SK-MEL-5 (cell line): ENCODE measurements around the gene SPIRE2. TPM values are rescaled to one million over a fixed set of nuclear protein-coding genes. Genes with fewer than 3 reads are reported as not detected.

Source experiments
- DNase-seq: peaks from one replicate; pipeline ENCODE4 v3.0.0-alpha.2; 2016; ENCODE audit warnings: low read depth, low spot score
- in situ Hi-C: cut with HindIII; loops from 2 replicates; pipeline ENCODE4 v1.10.0; 2016; ENCODE audit warnings: low sequenced_read_pairs, high pct_unique_total_duplicates, low pct_unique_long_range_greater_than_20kb
- total RNA-seq: library from RNA; depleted of rRNA; stranded (reverse); fragments of >200 nt; shearing (Covaris generic); gene quantifications from 2 replicates; pipeline ENCODE4 v1.2.3, GENCODE V29; 2014

Gene SPIRE2
- total RNA-seq, 1 experiment from 2014 or later = 20.2 TPM

GRCh38 chr16:89880477-89881367 is 52.4 kb downstream of the SPIRE2 start:
- DNase-seq = no peak
- in situ Hi-C loops = no loop called here

- no peak for DNase-seq
- in situ Hi-C loops = no loop called here
These were observed 53.1 kb downstream of the SPIRE2 start for GRCh38 chr16:89881368-89881730.

- no peak for DNase-seq
- in situ Hi-C loops = no loop called here
These were observed 55.2 kb downstream of the SPIRE2 start for GRCh38 chr16:89883346-89884040.

- no peak for DNase-seq
- in situ Hi-C loops = no loop called here
These were observed 55.8 kb downstream of the SPIRE2 start for GRCh38 chr16:89884041-89884421.

GRCh38 chr16:89887243-89887642 is 59.0 kb downstream of the SPIRE2 start:
- in situ Hi-C loops = no loop called here
- no peak for DNase-seq

GRCh38 chr16:89890200-89890599 is 61.9 kb downstream of the SPIRE2 start:
- in situ Hi-C loops = no loop called here
- no peak for DNase-seq

GRCh38 chr16:89890886-89891657 is 62.8 kb downstream of the SPIRE2 start:
- peak; percentile 92 for DNase-seq
- in situ Hi-C loops = no loop called here

- in situ Hi-C loops = no loop called here
- no peak for DNase-seq
These were observed 63.9 kb downstream of the SPIRE2 start for GRCh38 chr16:89892055-89892630.

GRCh38 chr16:89892635-89893034 is 64.4 kb downstream of the SPIRE2 start:
- in situ Hi-C loops = no loop called here
- no peak for DNase-seq

GRCh38 chr16:89893642-89894548 is 65.6 kb downstream of the SPIRE2 start:
- no peak for DNase-seq
- in situ Hi-C loops = no loop called here

- DNase-seq = no peak
- in situ Hi-C loops = no loop called here
These were observed 67.4 kb downstream of the SPIRE2 start for GRCh38 chr16:89895482-89896250.

GRCh38 chr16:89897204-89897603 is 68.9 kb downstream of the SPIRE2 start:
- DNase-seq = no peak
- in situ Hi-C loops = no loop called here

- in situ Hi-C loops = no loop called here
- no peak for DNase-seq
These were observed 70.1 kb downstream of the SPIRE2 start for GRCh38 chr16:89898201-89898967.

GRCh38 chr16:89899879-89900481 is 71.7 kb downstream of the SPIRE2 start:
- in situ Hi-C loops = no loop called here
- no peak for DNase-seq

GRCh38 chr16:89900885-89901284 is 72.6 kb downstream of the SPIRE2 start:
- DNase-seq = no peak

More at GRCh38 chr16:89900885-89901284, 72.6 kb downstream of the SPIRE2 start:
- in situ Hi-C loops = no loop called here
